Measurements from ENCODE around the gene LRIG2. TPM values are rescaled to one million over a fixed set of nuclear protein-coding genes. Genes with fewer than 3 reads are reported as not detected.

LRIG2 gene
- total and polyA plus RNA-seq, 9 of the 15 experiments (the other 6 are each of a cell fraction or from before 2014, with no cell fraction given), result 1.8 to 28.1 (median 11.5) TPM

DNA sequence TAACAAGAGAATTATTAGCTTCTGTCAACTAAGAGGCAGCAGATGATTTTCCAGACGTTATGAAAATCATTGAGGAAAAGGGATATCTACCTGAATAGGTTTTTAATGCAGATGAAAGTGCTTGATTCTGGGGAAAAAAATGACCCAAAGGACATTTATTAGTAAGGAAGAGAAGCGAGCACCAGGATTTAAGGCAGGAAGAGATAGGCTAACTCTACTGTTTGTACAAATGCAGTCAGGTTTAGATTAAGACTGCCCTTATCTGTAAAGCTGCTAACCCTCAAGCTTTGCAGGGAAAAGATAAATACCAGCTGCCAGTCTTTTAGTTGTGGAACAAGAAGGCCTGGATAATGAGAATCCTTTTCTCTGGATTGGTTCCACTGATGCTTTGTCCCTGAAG, 33.0 kb upstream of the LRIG2 start (continued):
- TF ChIP-seq, protein P1, sequence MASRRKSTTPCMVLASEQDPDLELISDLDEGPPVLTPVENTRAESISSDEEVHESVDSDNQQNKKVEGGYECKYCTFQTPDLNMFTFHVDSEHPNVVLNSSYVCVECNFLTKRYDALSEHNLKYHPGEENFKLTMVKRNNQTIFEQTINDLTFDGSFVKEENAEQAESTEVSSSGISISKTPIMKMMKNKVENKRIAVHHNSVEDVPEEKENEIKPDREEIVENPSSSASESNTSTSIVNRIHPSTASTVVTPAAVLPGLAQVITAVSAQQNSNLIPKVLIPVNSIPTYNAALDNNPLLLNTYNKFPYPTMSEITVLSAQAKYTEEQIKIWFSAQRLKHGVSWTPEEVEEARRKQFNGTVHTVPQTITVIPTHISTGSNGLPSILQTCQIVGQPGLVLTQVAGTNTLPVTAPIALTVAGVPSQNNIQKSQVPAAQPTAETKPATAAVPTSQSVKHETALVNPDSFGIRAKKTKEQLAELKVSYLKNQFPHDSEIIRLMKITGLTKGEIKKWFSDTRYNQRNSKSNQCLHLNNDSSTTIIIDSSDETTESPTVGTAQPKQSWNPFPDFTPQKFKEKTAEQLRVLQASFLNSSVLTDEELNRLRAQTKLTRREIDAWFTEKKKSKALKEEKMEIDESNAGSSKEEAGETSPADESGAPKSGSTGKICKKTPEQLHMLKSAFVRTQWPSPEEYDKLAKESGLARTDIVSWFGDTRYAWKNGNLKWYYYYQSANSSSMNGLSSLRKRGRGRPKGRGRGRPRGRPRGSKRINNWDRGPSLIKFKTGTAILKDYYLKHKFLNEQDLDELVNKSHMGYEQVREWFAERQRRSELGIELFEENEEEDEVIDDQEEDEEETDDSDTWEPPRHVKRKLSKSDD (conservative IDR thresholded peaks at IDR 0.05; ENCODE audit: low read length), result no peak
- TF ChIP-seq, protein P2, sequence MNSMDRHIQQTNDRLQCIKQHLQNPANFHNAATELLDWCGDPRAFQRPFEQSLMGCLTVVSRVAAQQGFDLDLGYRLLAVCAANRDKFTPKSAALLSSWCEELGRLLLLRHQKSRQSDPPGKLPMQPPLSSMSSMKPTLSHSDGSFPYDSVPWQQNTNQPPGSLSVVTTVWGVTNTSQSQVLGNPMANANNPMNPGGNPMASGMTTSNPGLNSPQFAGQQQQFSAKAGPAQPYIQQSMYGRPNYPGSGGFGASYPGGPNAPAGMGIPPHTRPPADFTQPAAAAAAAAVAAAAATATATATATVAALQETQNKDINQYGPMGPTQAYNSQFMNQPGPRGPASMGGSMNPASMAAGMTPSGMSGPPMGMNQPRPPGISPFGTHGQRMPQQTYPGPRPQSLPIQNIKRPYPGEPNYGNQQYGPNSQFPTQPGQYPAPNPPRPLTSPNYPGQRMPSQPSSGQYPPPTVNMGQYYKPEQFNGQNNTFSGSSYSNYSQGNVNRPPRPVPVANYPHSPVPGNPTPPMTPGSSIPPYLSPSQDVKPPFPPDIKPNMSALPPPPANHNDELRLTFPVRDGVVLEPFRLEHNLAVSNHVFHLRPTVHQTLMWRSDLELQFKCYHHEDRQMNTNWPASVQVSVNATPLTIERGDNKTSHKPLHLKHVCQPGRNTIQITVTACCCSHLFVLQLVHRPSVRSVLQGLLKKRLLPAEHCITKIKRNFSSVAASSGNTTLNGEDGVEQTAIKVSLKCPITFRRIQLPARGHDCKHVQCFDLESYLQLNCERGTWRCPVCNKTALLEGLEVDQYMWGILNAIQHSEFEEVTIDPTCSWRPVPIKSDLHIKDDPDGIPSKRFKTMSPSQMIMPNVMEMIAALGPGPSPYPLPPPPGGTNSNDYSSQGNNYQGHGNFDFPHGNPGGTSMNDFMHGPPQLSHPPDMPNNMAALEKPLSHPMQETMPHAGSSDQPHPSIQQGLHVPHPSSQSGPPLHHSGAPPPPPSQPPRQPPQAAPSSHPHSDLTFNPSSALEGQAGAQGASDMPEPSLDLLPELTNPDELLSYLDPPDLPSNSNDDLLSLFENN (IDR thresholded peaks at IDR 0.05; ENCODE audit: low read depth in 2 of 2, low read length in 2 of 2), result peak in 1 of 2 experiments; percentile 93; a peak in 2 of 4 replicates
- TF ChIP-seq CREB1 (IDR thresholded peaks at IDR 0.05) (peak; percentile 46; the same call in 1 of the 2 replicates), CREB1 (CRISPR knock-in tag; IDR thresholded peaks at IDR 0.05) (no peak), BCOR (IDR thresholded peaks at IDR 0.05) (peak; percentile 48; the same call in 1 of the 2 replicates), SMARCA4 (IDR thresholded peaks at IDR 0.05) (peak; percentile 98), HIVEP1 (CRISPR knock-in tag; IDR thresholded peaks at IDR 0.05) (no peak), FOXA3 (CRISPR knock-in tag; conservative IDR thresholded peaks at IDR 0.05 in 1 of 2, IDR thresholded peaks at IDR 0.05 in 1 of 2) (peak in 1 of 2 experiments; percentile 84; a peak in 2 of 4 replicates), KAT7 (CRISPR knock-in tag; IDR thresholded peaks at IDR 0.05; ENCODE audit: borderline replicate concordance) (no peak), ZNF175 (CRISPR knock-in tag; IDR thresholded peaks at IDR 0.05; ENCODE audit: low read depth) (0 out of 2 replicates have a peak, but pooled peaks have one; percentile 35), ZNF695 (CRISPR knock-in tag; IDR thresholded peaks at IDR 0.05) (no peak), KDM5B (IDR thresholded peaks at IDR 0.05; ENCODE audit: insufficient replicate concordance, low read depth, low read length) (no peak), ZNF274 (IDR thresholded peaks at IDR 0.05; ENCODE audit: borderline replicate concordance, low read depth, low read length) (no peak), ZNF134 (CRISPR knock-in tag; conservative IDR thresholded peaks at IDR 0.05) (no peak), BHLHE40 (IDR thresholded peaks at IDR 0.05; ENCODE audit: low read length) (no peak; the same call in 1 of the 2 replicates), PURB (CRISPR knock-in tag; IDR thresholded peaks at IDR 0.05; ENCODE audit: low read depth) (no peak), JUND (IDR thresholded peaks at IDR 0.05; ENCODE audit: borderline replicate concordance, low read depth, low read length) (peak; percentile 67; the same call in 1 of the 2 replicates), JUND (tag; IDR thresholded peaks at IDR 0.05; ENCODE audit: borderline replicate concordance, low read depth, low read length) (peak; percentile 22; the same call in 1 of the 3 replicates), ETV6 (IDR thresholded peaks at IDR 0.05; ENCODE audit: borderline replicate concordance in 1 of 2, low read depth in 2 of 2, low read length in 1 of 2) (0 out of 4 replicates have a peak, but pooled peaks of 1 of the 2 experiments have one; percentile 33), ETV6 (CRISPR knock-in tag; IDR thresholded peaks at IDR 0.05; ENCODE audit: borderline replicate concordance) (no peak), CREM (IDR thresholded peaks at IDR 0.05; ENCODE audit: low read depth) (peak; percentile 67), ARNT (IDR thresholded peaks at IDR 0.05) (peak; percentile 55 to 79; a peak in 2 of 4 replicates)
